ENCODE data around the gene ZNF784.

The ZNF784 gene

GRCh38 chr19:55643003-55643886, 18.9 kb upstream of the ZNF784 start, which contains the start of gene ZNF581:
Gene ZNF581, plus strand, starts transcription at chr19:55643649. Its CDS starts 923 bp downstream, at chr19:55644572.
- peak; percentile 74 for DNase-seq (ENCODE audit: low read depth)

GRCh38 chr19:55642153-55643002, 18.0 kb upstream of the ZNF784 start:
- DNase-seq (ENCODE audit: low read depth) = no peak

DNA sequence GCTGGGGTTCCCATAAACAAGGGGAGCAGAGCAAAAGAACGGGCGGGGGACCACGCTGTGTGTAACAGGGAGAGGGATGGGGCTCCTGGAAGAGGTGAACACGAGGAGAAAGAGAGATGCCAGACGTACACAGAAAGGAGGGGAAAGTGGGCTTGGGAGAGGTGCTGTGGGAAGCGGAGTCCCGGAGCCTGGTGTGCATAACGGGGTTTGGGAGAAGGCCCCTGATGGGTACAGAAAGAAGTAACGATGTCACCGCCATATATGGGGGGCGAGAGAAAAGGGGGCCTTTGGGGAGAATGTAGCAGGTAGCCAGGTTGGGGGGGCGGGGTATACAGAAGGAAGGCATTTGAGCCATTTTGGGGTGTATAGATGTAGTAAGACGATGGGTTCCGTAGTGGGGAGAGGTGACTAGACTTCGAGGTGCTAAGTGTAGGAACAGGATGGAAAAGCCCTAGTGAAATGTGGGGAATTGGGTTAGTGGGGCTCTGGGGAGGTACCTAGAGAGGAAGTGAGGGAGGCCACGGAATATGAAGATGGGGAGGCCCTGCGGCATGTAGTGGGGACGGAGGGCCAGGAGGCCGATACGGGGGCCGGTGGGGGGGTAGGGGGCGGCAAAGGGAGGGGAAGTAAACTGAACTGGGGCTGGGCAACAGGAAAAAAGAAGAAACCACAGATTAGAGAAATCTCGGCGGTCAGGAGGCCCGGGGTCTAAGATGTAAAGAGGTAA, 17.2 kb upstream of the ZNF784 start:
- no peak for DNase-seq (ENCODE audit: low read depth)

GRCh38 chr19:55640577-55641425, 16.4 kb upstream of the ZNF784 start, which contains the start of gene ZNF580:
Gene ZNF580, plus strand, starts transcription at chr19:55641002. Its CDS starts 1,507 bp downstream, at chr19:55642509.
- peak; percentile 46 for DNase-seq (ENCODE audit: low read depth)

DNA sequence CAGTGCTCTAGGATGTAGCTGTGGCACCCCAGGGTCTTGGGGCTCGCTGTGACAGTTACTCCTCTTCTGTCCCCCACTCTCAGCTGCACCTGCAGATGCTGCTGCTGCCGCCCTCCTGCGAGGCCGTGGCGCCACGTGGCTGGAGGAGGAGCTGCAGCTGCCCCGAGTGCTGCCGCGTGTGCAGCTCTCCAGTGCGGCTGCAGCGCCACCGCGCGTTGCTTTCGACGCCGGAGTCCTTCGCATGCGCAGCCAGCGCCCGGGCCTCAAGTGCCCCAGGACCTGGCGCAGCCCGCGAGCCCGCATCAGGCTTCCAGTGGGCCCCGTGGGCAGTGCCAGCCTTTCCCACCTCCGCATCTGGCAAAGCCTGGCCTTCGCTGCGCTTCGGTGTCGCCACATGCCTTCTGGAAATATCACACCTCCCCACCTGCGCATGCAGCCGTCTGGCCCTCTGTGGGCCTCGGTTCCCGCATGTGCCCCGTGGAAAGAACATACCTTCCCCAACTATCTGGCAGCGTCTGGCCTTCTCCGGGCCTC, 15.7 kb upstream of the ZNF784 start:
- DNase-seq (ENCODE audit: low read depth) = peak; percentile 67

DNA sequence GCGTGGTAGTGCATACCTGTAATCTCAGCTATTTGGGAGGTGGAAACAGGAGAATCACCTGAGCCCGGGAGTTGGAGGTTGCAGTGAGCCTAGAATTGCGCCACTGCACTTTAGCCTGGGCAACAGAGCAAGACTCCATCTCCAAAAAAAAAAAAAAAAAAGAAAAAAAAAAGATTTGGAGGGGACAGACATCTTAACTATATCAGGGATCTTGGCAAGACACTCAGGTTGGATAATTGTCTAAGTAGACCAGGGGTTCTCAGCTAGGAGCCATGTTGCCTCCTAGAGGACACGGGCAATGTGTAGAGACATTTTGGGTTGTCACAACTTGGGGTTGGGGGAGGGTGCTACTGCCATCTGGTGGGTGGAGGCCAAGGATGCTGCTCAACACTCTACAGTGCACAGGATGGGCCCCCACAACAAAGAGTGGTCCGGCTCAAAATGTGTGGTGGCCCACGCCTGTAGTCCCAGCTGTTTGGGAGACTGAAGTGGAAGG, 14.5 kb upstream of the ZNF784 start:
- no peak for DNase-seq (ENCODE audit: low read depth)

DNA sequence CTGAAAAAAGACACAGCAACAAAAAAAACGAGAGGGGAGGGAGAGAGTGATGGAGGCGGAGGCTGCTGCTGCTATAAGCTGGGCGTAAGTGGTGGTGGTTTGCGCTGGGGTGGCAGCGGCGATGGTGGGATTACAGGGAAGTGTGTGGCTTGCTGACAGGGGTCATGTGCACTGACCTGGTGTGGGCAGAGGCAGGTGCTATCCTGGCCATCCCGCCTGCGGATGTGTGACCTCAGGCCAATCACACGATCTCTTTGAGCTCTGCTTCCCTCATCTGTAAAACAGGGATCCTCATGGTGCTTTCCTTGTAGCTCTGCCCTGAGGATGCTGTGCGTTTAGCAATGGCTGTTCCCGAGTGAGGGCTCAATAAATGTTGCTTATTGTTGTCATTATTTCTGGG, 13.2 kb upstream of the ZNF784 start:
- DNase-seq (ENCODE audit: low read depth) = no peak

GRCh38 chr19:55636723-55637122, 12.4 kb upstream of the ZNF784 start:
- DNase-seq (ENCODE audit: low read depth) = no peak

DNA sequence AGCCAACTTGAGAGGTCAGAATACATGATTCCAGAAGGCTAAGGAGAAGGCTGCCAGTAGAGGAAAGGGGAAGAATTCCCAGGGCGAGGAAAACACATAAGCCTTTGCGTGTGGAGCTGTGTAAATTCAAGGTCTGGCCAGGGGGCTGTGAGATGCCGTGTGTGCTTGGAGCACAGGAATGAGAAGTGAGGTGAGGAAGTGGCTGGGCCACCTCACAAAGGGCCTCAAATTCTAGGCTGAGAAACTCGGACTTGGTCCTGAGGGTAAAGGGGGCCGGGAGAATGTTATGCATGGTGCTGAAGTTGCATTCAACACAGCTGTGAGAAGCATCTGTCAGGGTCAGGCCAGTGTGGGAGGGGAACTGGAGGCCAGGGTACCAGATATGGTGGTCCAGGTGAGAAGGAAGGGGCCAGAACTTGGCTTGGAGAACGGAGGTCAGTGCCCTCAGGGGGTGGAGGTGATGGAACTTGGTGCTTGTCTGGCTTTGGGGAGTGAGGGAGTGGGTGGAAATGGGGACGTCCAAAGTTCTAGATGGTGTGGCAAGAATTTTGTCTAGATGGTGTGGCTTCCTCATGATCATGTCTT, 11.6 kb upstream of the ZNF784 start:
- DNase-seq (ENCODE audit: low read depth) = no peak

DNA sequence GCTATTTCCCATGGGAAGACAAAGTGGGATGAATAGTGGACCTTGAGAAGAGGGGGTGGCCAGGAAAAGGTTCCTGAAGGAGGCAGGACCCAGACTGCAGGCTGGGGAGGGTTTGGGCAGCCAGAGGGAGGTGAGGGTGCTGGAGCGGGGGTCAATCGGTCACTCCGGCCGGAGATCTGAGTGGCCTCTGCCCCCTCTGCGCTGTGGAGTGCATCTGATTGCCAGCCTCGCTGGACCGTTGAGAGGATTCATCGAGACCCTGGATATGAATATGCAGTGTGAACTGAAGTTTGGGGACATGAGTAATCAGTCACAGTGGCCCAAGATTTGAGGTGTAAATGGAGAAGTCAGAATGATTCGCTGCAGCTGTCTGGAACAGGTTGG, 11.0 kb upstream of the ZNF784 start:
- no peak for DNase-seq (ENCODE audit: low read depth)

- no peak for DNase-seq (ENCODE audit: low read depth)
Measured at GRCh38 chr19:55633861-55634260, 9.5 kb upstream of the ZNF784 start.

DNA sequence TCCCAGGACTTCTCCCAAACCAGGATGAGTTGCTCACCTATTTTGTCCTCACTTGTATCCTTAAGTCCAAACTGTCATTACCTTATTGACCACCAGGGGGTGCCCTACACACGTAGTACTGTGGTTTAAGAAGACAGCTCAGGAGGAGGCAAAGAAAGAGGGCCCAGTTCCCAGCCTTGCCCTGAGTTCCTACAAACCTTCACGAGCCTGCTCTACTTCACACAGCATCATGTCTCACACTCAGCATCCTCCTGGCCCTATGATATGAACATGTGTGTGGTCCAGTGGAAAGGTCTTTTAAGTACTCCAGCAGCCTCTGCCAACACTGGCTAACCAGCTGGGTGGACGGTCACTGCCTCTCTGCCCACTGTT, 8.1 kb upstream of the ZNF784 start:
- peak; percentile 69 for DNase-seq (ENCODE audit: low read depth)

DNA sequence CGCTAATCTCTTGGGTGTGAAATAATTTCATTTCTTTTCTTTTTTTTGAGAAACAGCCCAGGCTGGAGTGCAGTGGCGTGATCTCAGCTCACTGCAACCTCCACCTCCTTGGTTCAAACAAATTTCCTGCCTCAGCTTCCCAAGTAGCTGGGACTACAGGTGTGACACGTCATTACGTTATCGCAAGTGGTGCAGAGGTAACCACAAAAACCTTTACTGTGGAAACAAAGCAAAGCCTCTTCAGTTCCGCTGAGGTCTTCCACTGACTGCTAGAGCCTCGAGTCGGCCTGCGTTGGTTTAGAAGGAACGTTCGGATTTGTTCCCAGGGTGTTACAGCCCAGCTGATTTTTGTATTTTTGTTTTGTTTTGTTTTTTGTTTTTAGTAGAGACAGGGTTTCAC, 2.0 kb upstream of the ZNF784 start:
- peak; percentile 33 for DNase-seq (ENCODE audit: low read depth)

GRCh38 chr19:55625004-55625326, 599 bp upstream of the ZNF784 start:
- no peak for DNase-seq (ENCODE audit: low read depth)

GRCh38 chr19:55623561-55623960, 805 bp downstream of the ZNF784 start:
- DNase-seq (ENCODE audit: low read depth) = no peak

GRCh38 chr19:55623130-55623529, 1.2 kb downstream of the ZNF784 start:
- no peak for DNase-seq (ENCODE audit: low read depth)

GRCh38 chr19:55622242-55622969, 2.0 kb downstream of the ZNF784 start:
- no peak for DNase-seq (ENCODE audit: low read depth)

DNA sequence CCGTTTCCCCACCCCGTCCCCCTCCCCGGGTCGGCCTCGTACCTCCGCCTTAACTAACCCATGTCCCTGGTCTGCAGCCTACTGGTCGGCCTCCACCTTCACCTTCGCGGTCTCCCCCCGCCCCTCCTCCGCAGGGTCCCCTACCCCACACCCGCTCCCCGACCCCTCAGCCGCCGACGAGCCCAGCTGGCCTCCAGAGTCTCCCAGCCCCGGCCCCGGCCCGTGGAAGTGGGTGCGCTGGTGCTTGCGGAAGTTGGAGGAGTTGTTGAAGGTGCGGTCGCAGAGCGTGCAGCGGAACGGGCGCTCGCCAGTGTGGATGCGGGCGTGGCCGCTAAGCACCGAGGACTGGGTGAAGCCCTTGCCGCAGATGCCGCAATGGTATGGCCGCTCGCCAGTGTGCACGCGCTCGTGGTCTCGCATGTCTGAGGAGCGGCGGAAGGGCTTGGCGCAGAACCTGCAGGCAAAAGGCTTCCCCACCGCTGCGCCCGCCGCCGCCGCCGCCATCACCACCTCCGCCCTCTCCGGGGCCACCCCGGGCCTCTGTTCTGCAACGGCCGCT, 2.6 kb downstream of the ZNF784 start:
- no peak for DNase-seq (ENCODE audit: low read depth)

DNA sequence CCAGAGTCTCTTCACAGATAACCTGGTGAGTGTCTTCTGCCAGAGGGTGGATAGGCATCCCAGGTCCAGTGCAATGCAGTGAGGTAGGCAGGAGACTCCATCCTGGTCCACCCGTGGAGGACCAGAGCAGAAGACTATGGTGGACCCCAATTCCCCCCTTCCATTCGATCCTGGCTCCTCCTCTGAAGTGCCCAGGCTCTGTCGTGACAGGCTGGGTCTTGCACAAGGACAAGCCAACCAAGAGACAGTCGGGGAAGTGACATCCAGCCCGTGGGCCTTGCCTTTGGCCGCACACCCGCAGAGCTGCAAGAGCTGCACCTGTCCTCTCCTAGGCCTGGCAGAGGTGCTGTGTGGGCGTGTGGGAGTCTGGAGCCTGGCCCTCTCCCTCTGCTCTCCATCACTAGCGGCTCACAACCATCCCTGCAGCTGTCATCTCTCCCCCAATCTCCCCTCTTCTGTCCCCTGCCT, 3.1 kb downstream of the ZNF784 start:
- DNase-seq (ENCODE audit: low read depth) = no peak
